Ectodermal cell (in vitro differentiated cells): ENCODE measurements around the gene TSHZ2.
"Not testable (repeated sequence)": the region's sequence is repeated elsewhere in the genome, so short reads cannot be mapped to it uniquely, and the experiment has no call there.

Source experiments
- H3K27ac ChIP-seq: 2 replicates; pipeline ENCODE4 v1.7.0; 2013; ENCODE audit warnings: mild to moderate bottlenecking, low read depth, low read length; ENCODE audit not compliant: insufficient read depth, poor library complexity, severe bottlenecking
- H3K27me3 ChIP-seq: 2 replicates; pipeline ENCODE4 v1.7.0; 2013; ENCODE audit warnings: mild to moderate bottlenecking, low read length; ENCODE audit not compliant: insufficient read depth, control insufficient read depth, poor library complexity, severe bottlenecking
- H3K36me3 ChIP-seq: one replicate; pipeline ENCODE4 v1.7.0; 2013; ENCODE audit warnings: low read length; ENCODE audit not compliant: control insufficient read depth, insufficient read depth
- H3K4me1 ChIP-seq: one replicate; pipeline ENCODE4 v1.7.0; 2013; ENCODE audit warnings: low read length; ENCODE audit not compliant: control insufficient read depth, insufficient read depth
- H3K4me3 ChIP-seq: 2 replicates; pipeline ENCODE4 v1.7.0; 2013; ENCODE audit warnings: low read depth, low read length, control low read depth; ENCODE audit not compliant: insufficient read depth
- H3K9me3 ChIP-seq: 2 replicates; pipeline ENCODE4 v1.7.0; 2013; ENCODE audit warnings: mild to moderate bottlenecking, low read length, moderate library complexity; ENCODE audit not compliant: control insufficient read depth
- WGBS, 2 experiments: methylation state at CpG; one replicate each; pipeline ENCODE4 v1.1.7; 2013; ENCODE audit warnings: missing lambda C conversion rate in 2 of 2; 5-methylcytosine and 5-hydroxymethylcytosine counted together

Gene TSHZ2

DNA sequence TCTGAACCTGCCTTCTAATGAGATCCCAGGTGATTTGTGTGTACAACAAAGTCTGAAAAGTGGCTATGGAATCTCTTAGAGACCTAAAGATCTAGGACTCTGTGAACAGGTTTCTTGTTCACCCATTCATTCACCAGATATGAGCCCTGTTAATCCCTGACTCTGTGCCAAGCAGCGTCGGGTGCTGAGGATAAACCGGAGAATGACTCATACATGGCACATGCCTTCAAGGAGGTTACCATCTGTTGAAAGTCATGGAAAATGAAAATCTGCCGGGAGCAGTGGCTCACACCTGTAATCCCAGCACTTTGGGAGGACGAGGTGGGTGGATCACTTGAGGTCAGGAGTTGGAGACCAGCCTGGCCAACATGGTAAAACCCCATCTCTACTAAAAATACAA, 549.3 kb downstream of the TSHZ2 start:
- not testable (repeated sequence) for H3K4me1 ChIP-seq, H3K27ac ChIP-seq, H3K9me3 ChIP-seq, H3K36me3 ChIP-seq, H3K27me3 ChIP-seq, H3K4me3 ChIP-seq
- WGBS, 2 experiments, result 92% methylated on average over 5 of the region's 5 CpGs

DNA sequence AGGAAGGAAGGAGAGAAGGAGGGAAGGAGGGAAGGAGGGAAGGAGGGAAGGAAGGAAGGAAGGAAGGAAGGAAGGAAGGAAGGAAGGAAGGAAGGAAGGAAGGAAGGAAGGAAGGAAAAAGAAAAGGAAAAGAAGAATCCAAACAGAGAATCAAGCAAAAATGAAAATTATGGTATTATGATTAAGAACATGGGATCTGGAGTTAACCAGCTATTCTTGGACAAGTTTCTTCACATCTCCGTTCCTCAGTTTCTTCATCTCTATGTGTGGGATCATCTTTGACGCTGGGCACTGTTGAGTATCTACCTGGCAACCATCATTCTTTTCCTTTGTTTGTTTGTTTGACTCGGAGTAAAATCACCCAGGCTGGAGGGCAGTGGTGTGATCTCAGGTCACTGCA, 549.9 kb downstream of the TSHZ2 start:
- Histone ChIP-seq H3K4me1 (no peaks in the 10 kb centered on the region), H3K27ac (no peak overlapping the region), H3K9me3 (no peaks in the 10 kb centered on the region), H3K27me3 (no peaks in the 10 kb centered on the region), H3K36me3 (no peaks in the 10 kb centered on the region), H3K4me3 (no peak overlapping the region)
- 92 to 94% methylated on average over 3 of the region's 3 CpGs for WGBS, 2 experiments

DNA sequence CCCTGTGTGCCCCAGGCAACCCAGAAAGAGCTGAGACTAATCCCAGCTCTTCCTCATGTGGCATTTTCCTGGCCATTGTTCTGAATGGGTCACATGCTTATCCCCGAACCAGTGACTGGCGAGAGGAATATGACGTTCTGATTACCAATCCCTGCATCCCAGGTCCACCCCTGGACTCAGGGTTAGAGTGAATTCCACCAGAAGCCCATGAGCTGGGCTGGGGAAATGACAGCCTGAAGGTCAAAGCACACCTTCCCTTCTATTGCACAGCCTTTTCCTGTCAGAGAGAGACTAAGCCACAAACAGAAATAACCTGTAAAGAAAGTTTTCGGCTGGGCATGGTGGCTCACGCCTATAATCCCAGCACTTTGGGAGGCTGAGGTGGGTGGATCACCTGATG, 550.5 kb downstream of the TSHZ2 start:
- WGBS, 2 experiments, result 90 to 93% methylated on average over 5 of the region's 5 CpGs
- no peak overlapping the region for H3K27ac ChIP-seq
- H3K4me3 ChIP-seq, result no peak overlapping the region
- no peaks in the 10 kb centered on the region for H3K27me3 ChIP-seq
- no peaks in the 10 kb centered on the region for H3K4me1 ChIP-seq
- H3K9me3 ChIP-seq, result no peaks in the 10 kb centered on the region
- H3K36me3 ChIP-seq, result no peaks in the 10 kb centered on the region

DNA sequence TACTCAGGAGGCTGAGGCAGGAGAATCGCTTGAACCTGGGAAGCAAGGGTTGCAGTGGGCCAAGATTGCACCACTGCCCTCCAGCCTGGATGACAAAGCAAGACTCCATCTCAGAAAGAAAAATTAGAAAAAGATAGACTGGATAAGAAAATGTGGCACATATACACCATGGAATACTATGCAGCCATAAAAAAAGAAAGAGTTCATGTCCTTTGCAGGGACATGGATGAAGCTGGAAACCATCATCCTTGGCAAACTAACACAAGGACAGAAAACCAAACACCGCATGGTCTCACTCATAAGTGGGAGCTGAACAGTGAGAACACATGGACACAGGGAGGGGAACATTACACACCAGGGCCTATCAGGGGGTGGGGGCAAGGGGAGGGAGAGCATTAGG, 551.5 kb downstream of the TSHZ2 start:
- not testable (repeated sequence) for H3K9me3 ChIP-seq, H3K27me3 ChIP-seq, H3K4me3 ChIP-seq, H3K27ac ChIP-seq, H3K4me1 ChIP-seq, H3K36me3 ChIP-seq
- 95 to 96% methylated on average over 2 of the region's 2 CpGs for WGBS, 2 experiments

DNA sequence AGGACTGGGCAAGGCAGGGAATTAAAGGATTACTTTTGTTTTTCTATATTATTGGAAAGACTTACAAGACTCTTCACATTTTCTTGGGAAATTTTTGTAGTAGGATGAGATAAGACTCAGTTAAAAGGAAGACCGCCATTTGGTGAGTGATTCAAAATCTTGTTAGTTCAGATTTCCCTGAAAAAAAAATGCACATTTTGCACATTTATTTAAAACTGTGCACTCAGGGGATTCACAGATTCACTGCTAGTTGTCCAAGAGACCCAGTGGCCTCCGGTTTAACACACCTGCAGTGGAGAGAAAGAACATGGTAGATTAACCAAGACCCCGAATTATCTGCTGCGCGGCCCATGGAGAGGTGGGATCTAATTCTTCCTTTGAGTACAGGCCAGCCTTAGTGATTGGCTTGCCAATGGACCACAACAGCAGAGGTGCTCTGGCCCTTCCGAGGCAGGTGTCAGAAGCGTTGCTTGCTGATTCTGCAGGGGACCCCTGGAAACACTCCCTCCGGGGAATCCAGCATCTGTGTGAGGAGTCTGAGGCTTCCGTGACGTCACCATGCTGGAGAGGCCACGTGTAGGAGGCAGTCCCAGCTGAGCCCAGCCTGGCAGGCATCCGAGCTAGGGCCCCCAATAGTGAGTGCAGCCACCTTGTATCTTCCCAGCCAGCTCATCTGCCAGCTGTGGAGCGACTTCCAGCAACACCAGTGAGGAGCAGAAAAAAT, 552.6 kb downstream of the TSHZ2 start:
- Histone ChIP-seq H3K27ac (no peak overlapping the region), H3K9me3 (no peaks in the 10 kb centered on the region), H3K4me1 (no peaks in the 10 kb centered on the region), H3K27me3 (no peaks in the 10 kb centered on the region), H3K4me3 (no peak overlapping the region), H3K36me3 (no peaks in the 10 kb centered on the region)
- WGBS, 2 experiments, result 83 to 86% methylated on average over 13 of the region's 13 CpGs

DNA sequence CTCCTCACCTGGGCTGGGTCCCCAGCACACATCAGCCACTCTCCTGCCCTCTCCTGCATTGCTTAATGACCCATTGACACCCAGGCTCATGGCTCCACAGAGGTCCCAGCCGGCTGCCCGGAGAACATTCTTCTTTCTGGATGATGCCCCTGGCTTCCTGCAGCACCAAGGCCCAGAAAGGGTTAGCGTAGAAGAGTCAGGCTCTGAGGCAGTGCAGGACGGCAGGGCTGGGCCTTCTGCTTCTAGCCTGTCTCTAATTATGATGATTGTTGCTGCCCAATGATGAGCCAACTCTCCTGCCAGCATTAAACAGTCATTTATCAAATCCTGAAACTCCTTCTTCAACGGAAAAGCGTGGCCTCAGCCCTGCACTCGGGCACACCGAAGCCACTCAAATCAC, 555.0 kb downstream of the TSHZ2 start:
- H3K27me3 ChIP-seq, result no peaks in the 10 kb centered on the region
- no peak overlapping the region for H3K27ac ChIP-seq
- no peak overlapping the region for H3K4me3 ChIP-seq
- H3K4me1 ChIP-seq, result no peaks in the 10 kb centered on the region
- 93 to 95% methylated on average over 8 of the region's 8 CpGs for WGBS, 2 experiments
- no peaks in the 10 kb centered on the region for H3K36me3 ChIP-seq
- no peaks in the 10 kb centered on the region for H3K9me3 ChIP-seq

DNA sequence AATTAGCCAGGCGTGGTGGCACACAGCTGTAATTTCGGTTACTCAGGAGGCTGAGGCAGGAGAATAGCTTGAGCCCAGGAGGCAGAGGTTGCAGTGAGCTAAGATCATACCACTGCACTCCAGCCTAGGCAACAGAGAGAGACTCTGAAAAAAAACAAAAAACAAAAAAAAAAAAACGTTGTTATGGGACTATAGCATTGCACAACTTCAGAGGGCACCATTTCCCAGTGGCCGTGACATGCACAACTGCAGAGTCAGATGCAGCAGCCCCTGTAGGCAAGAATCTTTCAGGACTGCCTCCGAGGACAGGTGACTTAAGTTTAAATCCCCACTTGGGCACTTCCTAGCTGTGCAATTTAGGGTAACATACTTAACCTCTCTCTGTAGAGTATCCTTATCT, 557.5 kb downstream of the TSHZ2 start:
- 87 to 88% methylated on average over 5 of the region's 5 CpGs for WGBS, 2 experiments
- H3K27me3 ChIP-seq, result no peaks in the 10 kb centered on the region
- H3K9me3 ChIP-seq, result no peaks in the 10 kb centered on the region
- H3K27ac ChIP-seq, result no peak overlapping the region
- H3K4me3 ChIP-seq, result no peak overlapping the region
- H3K36me3 ChIP-seq, result no peaks in the 10 kb centered on the region
- H3K4me1 ChIP-seq, result no peaks in the 10 kb centered on the region

DNA sequence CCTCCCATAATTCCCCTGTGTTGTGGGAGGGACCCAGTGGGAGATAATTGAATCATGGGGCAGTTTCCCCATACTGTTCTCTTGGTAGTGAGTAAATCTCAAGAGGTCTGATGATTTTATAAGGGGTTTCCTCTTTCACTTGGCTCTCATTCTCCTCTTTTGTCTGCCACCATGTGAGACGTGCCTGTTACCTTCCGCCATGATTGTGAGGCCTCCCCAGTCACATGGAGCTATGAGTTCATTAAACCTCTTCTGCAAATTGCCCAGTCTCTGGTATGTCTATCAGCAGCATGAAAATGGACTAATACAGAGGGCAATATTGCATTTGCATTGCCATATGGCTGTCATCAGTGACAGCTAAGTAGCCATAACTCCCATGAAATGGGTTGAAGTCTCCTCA, 558.3 kb downstream of the TSHZ2 start:
- Histone ChIP-seq H3K27me3 (no peaks in the 10 kb centered on the region), H3K9me3 (no peaks in the 10 kb centered on the region), H3K27ac (no peak overlapping the region), H3K4me1 (no peaks in the 10 kb centered on the region), H3K4me3 (no peak overlapping the region), H3K36me3 (no peaks in the 10 kb centered on the region)
- 82 to 92% methylated on average over 2 of the region's 2 CpGs for WGBS, 2 experiments

DNA sequence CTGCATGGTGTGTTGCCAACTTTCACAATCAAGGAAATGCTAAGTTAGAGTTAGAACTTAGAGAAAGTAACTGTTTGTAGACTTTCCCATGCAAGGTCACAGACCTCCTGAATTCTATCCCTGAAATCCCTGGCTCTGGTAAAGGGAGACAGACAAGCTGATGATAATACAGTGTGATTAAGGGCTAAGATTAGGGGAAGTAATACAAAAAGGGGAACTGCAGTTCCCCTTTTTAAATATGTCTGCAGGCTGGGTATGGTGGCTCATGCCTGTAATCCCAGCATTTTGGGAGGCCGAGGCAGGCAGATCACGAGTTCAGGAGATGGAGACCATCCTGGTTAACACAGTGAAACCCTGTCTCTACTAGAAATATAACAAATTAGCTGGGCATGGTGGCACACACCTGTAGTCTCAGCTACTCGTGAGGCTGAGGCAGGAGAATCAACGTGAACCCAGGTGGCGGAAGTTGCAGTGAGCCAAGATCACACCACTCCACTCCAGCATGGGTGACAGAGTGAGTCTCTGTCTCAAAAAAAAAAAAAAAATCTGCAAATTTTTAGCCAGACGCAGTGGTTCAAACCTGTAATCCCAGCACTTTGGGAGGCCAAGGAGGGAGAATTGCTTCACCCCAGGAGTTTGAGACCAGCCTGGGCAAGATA, 560.6 kb downstream of the TSHZ2 start:
- 93 to 95% methylated on average over 6 of the region's 6 CpGs for WGBS, 2 experiments
- H3K4me3 ChIP-seq, H3K27me3 ChIP-seq, H3K4me1 ChIP-seq, H3K36me3 ChIP-seq, H3K27ac ChIP-seq, H3K9me3 ChIP-seq: not testable (repeated sequence)

DNA sequence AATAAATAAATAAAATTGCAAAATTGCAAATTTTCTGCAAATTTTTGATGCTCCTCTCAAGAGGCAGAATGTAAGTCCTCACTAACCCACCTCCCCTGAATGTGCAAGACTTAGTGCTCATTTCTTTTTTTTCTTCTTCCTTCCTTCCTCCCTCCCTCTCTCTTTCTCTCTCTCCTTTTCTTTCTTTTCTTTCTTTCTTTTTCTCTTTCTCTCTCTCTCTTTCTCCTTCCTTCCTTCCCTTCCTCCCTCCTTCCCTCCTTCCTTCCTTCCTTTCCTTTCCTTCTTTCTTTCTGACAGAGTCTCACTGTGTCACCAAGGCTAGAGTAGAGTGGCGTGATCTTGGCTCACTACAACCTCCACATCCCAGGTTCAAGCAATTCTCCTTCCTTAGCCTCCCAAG, 561.3 kb downstream of the TSHZ2 start:
- 86 to 90% methylated on average over 1 of the region's 1 CpG for WGBS, 2 experiments
- H3K27ac ChIP-seq, result no peak overlapping the region
- no peaks in the 10 kb centered on the region for H3K27me3 ChIP-seq
- no peaks in the 10 kb centered on the region for H3K4me1 ChIP-seq
- H3K9me3 ChIP-seq, result no peaks in the 10 kb centered on the region
- H3K36me3 ChIP-seq, result no peaks in the 10 kb centered on the region
- no peak overlapping the region for H3K4me3 ChIP-seq
